NK-92 treated with Interleukin-12 subunit alpha and Interleukin-12 subunit beta, amount 100 ng/mL, for 24 hours (cell line): ENCODE data around the gene SFMBT1.
A peak's percentile ranks its signal among the peaks of the same experiment; 100 is the strongest.

ENCODE experiments used
- DNase-seq: peaks from one replicate; lab custom pipeline; 2025; lab: John Stamatoyannopoulos, UW

SFMBT1 gene

DNA sequence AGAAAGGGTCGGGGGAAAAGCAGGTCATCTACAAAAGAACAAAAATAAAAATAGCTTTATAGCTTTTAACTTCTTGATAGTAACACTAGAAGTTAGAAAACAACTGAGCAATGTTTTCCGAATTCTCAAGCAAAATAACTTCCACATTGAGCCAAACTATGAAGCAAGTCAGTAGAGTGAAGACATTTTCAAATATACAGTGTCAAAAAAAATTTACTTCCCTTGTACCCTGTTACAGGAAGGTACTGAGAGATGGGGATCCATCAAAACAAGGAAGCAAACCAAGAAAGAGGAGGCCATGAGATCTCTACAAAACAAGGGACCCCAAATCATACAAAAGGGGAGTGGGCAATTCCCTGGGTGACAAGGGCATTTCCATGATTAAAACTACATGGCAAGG is 121.9 kb downstream of the SFMBT1 start:
- DNase-seq: no peak

DNA sequence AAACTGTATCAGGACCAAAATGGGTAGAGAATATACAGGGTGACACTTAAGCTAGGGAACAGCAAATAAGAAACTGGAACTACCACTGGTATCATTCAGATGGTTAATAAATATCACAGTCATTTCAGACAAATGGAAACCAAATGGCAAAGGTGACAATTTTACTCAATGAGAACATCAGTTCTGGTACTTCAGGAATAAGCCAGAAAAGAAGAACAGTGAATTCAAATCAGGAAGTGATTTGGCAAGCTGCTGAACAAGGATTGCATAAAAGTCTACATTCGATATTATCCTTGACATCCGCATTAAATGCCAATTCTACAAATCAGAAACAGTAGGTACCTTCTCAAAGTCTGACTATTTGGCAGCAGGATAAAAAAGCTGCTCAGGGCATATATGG is 125.0 kb downstream of the SFMBT1 start:
- DNase-seq: no peak

DNA sequence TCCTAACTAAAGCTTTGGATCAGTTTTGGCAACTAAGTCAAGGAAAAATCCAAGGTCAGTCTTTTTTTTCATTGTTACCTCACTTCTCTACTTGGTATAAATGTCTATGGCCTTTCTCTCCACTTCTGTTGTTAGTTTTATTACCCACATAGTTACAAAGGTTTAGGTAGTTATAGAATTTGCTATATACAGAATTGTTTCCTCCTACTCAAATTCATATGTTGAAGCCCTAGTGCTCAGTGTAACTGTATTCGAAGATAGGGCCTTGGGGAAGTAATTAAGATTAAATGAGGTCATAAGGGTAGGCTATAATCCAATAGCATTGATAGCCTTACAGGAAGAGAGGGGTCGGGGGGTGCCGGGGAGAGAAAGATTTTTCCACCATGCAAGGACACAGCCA is 128.8 kb downstream of the SFMBT1 start:
- no peak for DNase-seq

DNA sequence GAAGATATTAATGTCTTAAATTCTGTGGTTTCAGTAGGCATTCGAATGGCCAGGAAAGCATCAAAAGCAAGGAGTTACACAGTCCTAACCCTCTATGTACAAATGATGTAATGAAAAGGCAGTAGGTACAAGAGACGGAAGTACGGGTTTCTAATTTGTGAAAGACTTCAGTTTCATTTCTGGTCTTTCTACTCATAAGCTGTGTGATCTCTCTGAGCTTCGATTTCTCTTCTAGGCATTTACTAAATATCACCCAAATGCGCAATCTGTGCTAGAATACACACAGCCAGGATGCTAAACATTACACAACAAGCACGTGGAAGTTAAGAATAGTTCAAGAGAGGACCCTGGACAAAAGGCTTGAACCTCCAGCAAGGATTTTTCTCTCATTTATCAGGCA is 130.6 kb downstream of the SFMBT1 start:
- DNase-seq: no peak

DNA sequence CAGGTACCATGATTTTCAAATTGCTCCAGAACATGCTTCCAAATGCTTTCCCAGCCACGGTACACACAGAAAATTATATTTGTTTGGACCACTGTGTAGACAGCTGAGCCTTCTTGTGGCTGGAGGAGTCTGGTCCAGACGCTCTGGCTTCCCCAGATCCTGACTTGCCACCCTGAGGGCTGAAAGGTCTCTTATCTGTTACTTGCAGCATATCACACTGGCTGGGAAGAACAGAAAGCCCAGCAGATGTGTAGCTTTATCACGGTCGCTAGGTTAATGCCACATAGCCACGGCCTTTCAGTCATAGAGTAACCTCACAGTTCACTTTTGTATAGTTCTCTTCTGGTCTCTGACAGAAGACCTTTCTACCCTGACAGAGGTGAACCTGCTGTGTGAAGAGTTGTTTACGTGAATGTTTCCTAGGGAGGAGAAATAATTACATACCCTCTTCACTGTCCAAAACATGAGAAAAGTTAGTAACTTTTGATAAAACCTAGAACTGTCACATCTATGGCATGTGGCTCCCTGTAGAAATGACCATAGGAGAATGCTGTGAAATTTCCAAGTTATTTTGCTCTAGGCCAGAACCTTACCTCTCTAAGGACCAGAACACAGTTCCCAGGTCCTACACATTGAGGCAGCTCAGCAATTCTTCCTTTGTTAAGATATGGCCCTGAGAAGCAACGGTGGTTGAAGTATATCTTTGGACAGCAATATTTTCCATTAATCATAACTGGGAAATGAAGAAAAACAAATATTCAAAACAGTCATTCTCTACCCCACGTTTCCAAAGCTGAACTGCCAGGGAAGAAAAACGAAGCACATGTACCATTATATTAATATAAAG is 132.8 kb downstream of the SFMBT1 start:
- no peak for DNase-seq

DNA sequence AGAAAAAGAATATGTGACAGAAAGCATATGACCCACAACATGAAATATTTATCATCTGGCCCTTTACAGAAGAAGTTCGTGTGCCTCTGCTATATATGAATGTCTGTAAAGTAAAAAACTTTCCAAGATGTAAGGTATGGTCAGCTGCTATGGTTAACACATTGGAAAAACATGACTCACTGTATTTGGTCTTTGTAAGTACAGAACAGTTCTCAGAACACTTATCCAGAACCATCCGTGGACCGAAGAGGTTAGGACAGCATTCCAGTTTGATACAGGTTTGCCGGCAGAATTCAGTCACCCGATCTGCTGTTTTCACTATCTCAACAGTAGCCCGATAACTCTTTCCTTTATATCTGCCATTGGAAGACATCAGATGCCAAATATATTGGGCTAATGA is 135.1 kb downstream of the SFMBT1 start:
- no peak for DNase-seq

DNA sequence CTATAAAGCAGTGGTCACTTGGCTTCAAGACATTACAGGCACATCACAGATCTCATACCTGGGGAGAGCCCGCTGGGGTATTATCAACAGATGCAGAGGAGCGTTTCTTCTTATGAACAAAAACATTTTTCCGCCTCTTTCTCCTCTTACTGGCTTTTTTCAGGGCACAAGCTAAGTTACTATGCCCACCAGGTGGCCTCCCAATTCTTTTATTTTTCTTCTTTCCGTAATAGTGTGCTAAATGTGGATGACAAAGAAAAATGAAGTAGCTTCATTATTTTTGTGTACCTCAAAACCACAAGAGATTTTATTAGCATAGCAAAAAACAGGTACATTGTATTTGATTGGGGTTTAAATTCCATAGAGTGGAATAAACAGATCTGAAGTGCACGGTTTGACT is 138.4 kb downstream of the SFMBT1 start:
- DNase-seq: no peak

DNA sequence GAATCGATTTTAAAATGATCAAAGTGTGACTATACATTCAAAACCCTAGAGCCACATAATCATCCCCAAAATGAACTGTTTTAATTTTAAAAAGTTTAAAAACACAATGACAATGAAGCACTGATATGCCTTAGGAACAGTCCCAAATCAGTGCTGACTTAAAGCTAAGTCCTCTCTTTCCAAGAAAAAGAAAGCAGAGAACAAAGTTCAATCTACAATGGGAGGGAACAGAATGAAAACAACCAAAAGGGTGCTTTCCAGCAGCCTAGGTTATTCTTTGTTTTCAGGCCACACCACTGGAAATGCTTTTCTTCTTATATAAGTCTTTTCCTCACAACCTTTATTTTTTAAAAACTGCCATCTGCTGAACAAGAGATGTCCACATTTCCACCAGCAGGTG is 141.3 kb downstream of the SFMBT1 start:
- DNase-seq: no peak

DNA sequence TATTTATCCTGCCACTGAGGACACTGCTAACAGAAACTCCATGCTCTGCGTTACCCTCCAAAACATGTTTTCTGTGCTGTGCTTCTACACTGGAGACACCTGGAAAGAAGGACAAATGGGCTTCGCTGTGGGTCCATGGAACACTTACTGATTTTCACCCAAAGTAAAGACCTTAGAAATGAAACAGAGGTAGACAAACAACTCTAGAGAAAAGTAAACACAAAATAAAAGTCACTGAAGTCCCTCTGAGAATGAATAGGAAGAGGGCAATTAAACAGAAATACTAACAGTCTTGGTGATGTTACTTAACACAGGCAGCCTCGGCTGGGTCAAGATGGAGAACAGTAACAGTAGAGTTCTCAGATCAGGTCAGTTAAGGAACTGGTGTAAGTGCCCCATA is 141.9 kb downstream of the SFMBT1 start:
- no peak for DNase-seq

DNA sequence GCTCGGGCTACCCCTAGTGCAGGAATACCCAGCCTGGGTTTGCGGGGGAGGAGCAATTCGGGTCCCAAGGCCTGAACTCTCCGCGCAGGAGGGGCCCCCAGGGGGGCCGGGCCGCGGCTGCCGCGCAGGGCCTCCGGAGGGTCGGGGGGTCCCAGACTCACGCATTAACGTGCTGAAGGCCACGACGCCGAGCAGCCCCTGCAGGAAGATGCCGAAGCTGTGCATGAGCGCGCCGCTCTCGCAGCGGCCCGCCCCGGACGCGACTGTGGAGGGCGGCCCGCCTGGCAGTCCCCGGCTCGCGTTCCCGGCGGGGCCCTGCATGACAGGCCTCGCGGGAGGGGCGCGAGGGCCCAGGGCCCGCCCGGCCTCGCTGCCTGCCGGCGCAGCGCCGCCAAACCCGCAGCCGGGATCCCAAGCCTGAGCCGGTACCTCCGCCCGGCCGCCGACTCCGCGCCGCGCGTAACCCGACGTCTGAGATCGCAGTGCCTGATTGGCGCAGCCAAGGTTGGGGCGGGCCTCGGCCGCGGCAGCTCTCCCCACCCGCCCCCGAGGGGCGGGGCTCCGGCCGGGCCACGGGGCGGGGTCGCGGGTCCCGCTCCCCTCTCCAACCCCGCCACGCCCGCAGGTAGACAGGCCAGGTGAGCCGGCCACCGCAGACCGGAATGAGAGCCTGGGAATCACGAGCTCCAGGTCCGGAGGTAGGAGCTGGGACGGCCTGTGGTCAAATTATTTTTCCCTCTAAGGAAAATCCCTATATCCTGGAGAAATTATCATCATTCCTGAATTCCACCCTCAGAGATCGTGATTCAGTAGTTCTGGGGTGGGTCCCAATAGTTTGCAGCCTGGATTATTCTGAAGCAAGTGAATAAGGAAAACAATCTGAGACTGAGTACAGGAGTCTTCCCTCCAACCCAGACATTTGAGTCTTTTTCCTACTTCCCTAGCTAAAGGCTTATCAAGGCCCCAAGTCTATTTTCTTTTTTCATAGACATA is 148.4 kb downstream of the SFMBT1 start, which contains the start of gene STIMATE:
STIMATE (minus strand) TSS at position 419 of the 993 bp plus-strand sequence; CDS start at position 321, 98 bp downstream.
- DNase-seq: peak; percentile 72

DNA sequence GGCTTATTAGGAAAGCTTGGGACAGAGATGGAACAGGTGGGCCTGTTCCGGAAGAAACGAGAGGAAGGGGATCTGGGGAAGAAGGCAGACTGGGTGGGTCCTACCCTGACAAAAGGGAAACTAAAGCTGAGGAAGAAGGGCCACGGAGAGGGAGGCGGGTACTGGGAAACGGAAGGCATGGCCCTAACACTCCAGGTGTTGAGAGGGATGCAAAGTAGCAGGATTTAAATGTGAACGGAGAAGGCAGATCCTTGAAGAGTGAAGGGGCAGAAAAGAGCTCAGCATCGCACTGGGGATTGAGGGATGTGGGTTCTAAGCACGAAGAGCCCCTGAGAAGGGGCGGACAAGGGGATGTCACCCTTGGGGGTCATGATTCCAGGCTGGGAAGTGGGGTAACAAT is 149.3 kb downstream of the SFMBT1 start:
- no peak for DNase-seq

DNA sequence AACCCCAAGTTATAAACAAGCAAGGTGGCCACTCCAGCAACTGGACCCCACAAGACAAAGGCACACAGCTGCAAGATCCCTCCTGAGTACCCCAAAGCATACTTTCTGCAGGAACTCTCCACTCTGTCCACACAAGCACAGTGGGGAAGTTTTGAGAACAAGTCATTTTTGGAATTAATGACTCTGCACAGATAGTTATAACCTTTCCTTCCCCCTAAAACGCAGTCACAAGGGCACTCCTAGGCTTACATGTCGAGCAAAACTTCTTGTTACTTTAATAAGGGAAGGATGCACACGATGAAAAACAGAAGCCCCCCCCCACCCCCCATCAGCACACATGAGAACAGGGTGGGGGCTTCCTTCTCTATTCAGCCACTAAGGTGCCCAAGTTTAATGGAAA is 149.7 kb downstream of the SFMBT1 start:
- DNase-seq: no peak

DNA sequence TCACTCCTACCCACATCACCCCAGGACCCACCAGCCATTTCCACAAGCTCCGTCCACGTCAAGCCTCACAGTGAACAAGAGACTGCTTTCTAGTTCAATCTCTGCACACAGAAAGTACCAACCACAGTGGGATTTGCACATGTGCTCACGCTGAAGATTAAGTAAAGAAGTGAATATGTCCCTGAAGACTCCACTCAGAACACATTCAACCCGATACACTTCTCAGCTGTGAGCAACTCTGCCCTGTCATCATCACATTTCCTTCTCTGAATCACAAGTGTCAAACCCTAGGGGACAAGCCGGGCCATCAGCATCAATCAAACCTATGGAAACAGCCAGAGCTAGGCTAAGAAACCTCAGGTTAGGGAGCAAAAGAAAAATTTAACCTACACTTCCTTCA is 150.5 kb downstream of the SFMBT1 start:
- no peak for DNase-seq

DNA sequence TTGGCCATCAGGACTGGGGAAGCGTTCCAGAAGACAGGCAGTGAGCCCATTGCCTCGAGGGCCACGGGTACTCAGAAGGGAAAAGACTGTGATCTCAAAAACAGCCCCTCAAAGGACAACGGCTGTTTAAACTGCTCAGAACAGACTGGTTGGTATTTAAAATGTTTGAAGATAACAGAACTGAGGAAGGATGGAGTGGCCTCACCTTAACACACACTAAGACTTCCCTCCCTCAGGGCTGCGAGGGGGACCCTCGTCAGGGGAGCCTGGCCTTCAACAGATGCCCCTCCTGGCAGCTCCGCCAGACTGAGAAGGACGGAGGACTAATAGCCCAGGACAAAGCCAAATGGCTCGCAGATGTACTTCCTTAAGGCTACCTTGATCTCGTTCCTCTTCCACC is 151.1 kb downstream of the SFMBT1 start:
- no peak for DNase-seq

DNA sequence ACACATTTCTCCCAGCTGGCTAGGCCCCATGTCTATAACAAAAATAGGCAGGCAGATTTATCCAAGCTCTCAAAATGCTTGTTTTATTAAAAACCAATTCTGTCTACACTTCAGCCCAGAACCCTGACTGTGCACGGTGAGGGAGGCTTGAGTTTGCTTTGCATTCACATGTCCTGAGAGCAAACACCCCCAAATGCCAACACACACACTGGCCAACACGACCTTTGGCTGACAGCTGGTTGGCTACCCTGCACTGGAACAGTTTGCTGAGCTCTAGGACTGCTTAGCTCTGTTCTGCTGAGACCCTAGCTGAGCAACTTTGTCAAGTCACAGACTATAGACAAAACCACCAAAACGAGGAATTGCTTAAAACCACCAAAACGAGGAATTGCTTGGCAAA is 152.2 kb downstream of the SFMBT1 start:
- DNase-seq: no peak

DNA sequence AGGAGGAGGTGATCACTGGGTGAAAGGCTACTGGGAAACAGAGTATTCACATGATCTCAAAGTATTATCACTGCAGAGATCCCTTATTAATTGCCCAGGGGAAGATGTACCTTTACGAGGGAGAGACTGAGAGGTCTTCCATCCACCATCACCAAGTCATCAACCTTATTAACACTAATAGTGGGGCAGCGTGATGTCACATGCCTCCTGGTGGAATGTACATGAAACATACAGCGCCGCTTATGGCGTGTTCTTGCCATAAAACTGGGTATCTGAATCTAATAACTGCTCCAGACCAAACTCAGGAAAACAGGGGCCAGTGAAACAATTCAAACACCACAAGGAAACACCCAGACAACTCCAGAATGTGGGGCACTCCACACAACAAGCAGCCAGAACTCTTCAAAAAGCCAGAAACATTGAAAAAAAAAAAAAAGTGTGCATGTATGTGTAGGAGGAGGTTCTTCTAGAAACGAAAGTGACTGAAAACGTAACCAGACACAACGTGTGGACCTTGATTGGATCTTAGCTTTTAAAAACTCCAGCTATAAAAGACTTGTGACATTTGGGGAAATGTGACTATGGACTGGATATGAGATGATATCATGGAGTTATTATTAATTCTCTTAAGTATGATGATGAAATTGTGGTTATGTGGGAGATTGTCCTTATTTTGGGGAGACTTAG is 153.1 kb downstream of the SFMBT1 start:
- no peak for DNase-seq

DNA sequence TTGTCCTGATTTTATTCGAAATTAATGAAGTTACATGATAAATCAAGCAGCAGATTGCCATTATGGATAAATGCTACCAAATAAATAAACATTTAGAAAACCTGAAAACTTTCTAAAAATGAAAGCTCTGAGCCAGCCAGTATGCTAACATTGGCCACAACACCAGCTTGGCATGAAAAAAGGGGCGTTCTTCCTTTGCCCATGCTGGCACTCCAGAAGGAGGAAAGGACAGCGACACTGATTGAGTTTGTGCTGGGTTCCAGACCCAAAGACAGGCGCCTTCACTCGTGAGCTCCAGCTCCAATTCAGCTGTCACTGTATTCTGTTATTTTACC is 153.6 kb downstream of the SFMBT1 start:
- DNase-seq: no peak

DNA sequence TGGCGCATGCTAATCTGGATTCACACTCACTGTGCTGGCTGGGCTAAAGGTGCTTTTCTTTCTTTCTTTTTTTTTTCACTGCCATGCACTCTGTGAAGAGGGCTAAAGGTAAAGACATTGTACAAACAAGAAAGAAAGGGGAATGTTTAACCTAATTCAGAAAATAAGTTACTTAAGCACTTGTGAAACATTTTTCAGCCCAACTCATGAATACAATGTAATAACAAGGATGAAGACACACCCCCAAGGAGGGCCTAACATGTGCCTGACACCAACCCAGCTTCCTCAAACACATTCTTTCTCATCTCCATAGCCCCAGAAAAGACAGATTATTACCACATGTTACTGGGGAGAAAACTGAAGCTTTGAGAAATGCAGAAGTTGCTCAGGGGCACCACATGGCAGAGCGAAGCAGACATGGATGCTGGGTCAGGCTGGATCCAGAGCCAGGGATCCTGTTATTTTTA is 154.2 kb downstream of the SFMBT1 start:
- DNase-seq: no peak

DNA sequence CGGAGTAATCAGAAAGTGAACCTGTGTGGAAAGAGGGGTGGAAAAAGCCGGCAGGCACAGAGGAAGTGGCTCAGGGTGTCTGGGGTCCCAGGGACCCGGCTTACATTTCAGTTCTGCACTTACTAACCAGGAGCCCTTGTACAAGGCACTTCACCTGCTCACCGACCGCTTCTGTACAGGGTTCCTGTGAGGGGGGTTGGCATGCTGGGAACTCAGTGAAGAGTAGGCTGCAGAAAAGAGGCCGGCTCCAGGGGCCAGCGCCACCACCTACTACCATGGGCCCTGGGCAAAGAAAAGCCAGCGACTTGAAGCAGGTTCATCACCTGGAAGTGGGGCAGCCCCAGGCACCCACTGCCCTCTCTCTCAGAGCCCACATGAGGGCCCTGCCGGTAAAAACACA is 154.7 kb downstream of the SFMBT1 start:
- DNase-seq: no peak

DNA sequence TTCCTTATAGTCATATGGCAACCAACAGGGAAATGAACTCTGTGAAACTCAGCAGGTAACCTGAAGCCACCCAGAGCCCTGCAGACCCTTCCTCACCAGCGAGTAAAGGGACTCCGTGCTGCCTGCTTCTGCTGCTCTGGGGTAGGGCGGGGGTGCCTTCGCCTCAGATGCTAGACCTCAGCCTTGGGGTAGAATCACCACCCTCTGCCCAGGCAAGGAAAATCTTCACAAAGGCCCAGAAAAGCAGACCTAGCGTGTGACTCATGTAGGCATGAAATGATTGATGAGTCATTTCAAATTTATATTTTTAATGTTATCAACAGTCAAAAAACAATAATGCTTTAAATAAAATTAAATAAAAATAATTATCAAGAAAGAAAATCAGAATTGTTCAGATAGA is 155.1 kb downstream of the SFMBT1 start:
- no peak for DNase-seq

DNA sequence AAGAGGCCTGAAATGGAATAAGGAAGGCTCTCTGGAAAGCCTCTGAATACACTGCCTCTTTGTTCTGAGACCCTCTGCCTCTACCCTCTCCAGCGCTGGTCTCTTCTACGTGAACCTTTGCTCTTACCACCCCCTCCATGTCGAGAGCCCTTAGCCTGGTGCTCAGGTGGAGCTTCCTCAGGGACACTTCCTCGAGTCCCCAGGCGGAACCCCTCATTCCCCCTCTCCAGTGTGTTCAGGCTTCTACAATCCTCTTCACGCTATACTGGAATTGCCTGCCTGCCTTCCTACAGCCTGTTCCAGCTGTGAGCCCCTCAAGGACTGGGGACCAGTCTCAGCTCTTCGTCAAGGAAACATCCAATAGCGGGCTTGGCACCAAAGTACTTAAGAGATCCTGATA is 156.0 kb downstream of the SFMBT1 start:
- no peak for DNase-seq

DNA sequence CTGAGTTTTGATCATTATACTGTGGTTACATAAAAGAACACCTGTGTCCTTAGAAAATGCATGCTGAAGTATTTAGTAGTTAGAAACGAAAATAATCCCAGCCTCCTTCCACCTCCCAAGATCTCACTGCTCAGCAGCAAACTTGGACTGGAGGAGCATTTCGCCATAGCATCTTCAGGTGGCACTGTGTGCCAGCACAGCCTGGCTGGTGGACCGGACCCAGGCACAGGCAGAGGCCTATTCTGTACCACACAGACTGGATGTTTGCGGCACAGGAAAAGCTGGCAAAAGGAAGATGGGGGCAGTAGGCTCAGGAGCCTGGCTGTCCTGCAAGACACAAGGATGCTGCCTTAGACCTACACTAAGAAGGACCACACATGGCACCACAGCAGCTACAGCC is 158.7 kb downstream of the SFMBT1 start:
- DNase-seq: no peak
